Fibroblast of lung (primary cell): ENCODE data around the gene LARGE2. TPM values are rescaled to one million over a fixed set of nuclear protein-coding genes. Genes with fewer than 3 reads are reported as not detected.
A peak's percentile ranks its signal among the peaks of the same experiment; 100 is the strongest.

ENCODE experiments used
- DNase-seq, 2 donors: peaks; one replicate each; pipeline versions ENCODE4 v3.0.0 to v3.0.0-alpha.2; 2010; ENCODE audit warnings: low read depth in 2 of 2
- H2AFZ ChIP-seq: 2 replicates; pipeline ENCODE4 v1.5.1; 2012; ENCODE audit warnings: low read length, control low read depth, inconsistent platforms
- H3K27ac ChIP-seq: 2 replicates; pipeline ENCODE4 v1.5.1; 2011; ENCODE audit warnings: low read length, control low read depth; ENCODE audit not compliant: insufficient read depth
- H3K27me3 ChIP-seq: 2 replicates; pipeline ENCODE4 v1.5.1; 2011; ENCODE audit warnings: mild to moderate bottlenecking, low read length; ENCODE audit not compliant: control insufficient read depth, insufficient read depth
- H3K36me3 ChIP-seq: 2 replicates; pipeline ENCODE4 v1.5.1; 2011; ENCODE audit warnings: low read length; ENCODE audit not compliant: control insufficient read depth, insufficient read depth
- H3K4me1 ChIP-seq: 2 replicates; pipeline ENCODE4 v1.5.1; 2011; ENCODE audit warnings: low read length; ENCODE audit not compliant: control insufficient read depth, insufficient read depth; ENCODE audit errors: extremely low read depth
- H3K4me2 ChIP-seq: 2 replicates; pipeline ENCODE4 v1.5.1; 2011; ENCODE audit warnings: low read length, control low read depth; ENCODE audit not compliant: insufficient read depth; ENCODE audit errors: extremely low read depth
- H3K4me3 ChIP-seq, 4 experiments: fragments of 200-600 bp in 1 of 4; sonication (generic) in 1 of 4; replicated peaks in 1 of 4; 2 replicates each; pipeline ENCODE4 v1.5.1; 2011 to 2016; ENCODE audit warnings: low read length in 4 of 4, low read depth in 3 of 4, mild to moderate bottlenecking in 3 of 4, control low read depth in 2 of 4, inconsistent platforms in 1 of 4, mixed read lengths in 1 of 4; ENCODE audit not compliant: insufficient read depth in 1 of 4; ENCODE audit errors: control extremely low read depth in 1 of 4
- H3K79me2 ChIP-seq: 2 replicates; pipeline ENCODE4 v1.5.1; 2012; ENCODE audit warnings: mild to moderate bottlenecking, low read length, inconsistent platforms; ENCODE audit not compliant: control insufficient read depth, insufficient read depth
- H3K9ac ChIP-seq: 2 replicates; pipeline ENCODE4 v1.5.1; 2011; ENCODE audit warnings: mild to moderate bottlenecking, low read length, control low read depth; ENCODE audit not compliant: insufficient read depth
- H3K9me3 ChIP-seq: 2 replicates; pipeline ENCODE4 v1.5.1; 2012; ENCODE audit warnings: low read depth, low read length; ENCODE audit not compliant: control insufficient read depth, insufficient read depth
- H4K20me1 ChIP-seq: 2 replicates; pipeline ENCODE4 v1.5.1; 2011; ENCODE audit warnings: low read length; ENCODE audit not compliant: control insufficient read depth, insufficient read depth; ENCODE audit errors: extremely low read depth
- EZH2 ChIP-seq: IDR thresholded peaks from 2 replicates; pipeline ENCODE4 v1.5.1; 2012; ENCODE audit warnings: low read length, control low read depth, mild to moderate bottlenecking; ENCODE audit errors: missing control alignments
- polyA plus RNA-seq, 2 donors: library from polyadenylated mRNA; depleted of rRNA in 1 of 2; stranded (reverse) in 1 of 2; unstranded in 1 of 2; fragments of >200 nt; gene quantifications; 2 replicates each; pipeline ENCODE4 v1.2.1, GENCODE V29; 2011 to 2012; ENCODE audit warnings: missing spikeins in 1 of 2
- total RNA-seq: library from RNA; depleted of rRNA; stranded (reverse); fragments of >200 nt; gene quantifications from 2 replicates; pipeline ENCODE4 v1.2.1, GENCODE V29; 2014
- TF ChIP-seq, protein P1 (sequence below), 2 donors: IDR thresholded peaks in 1 of 2; conservative IDR thresholded peaks in 1 of 2; 1 replicate in 1 of 2; 2 replicates in 1 of 2; pipeline ENCODE4 v1.5.1; 2011 to 2012; ENCODE audit warnings: low read length in 2 of 2, control low read depth in 1 of 2, inconsistent platforms in 1 of 2, low read depth in 1 of 2, mild to moderate bottlenecking in 1 of 2

LARGE2 gene
- total and polyA plus RNA-seq, 2 donors (not counting 1 experiment from before 2014, with no cell fraction given): not detected

DNA sequence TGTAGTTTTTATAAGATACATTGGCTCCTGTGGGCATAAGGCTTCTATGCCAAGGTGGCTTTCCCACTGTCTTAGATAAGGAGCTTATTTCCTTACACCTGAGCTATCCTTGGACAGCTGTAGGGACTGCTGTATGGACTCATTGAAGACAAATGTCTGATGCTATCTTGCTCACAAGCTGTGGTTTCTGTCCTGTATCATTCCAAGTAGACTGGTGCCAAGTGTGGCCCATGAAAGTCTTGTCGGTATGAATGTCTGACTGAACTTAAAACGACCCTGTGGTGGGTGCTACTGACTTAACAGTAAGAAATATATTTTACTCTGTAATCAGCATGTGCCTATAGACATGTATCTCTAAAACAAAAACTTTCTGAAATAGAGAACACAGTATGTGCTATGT lies 45.0 kb downstream of the LARGE2 start:
- no peaks in the 10 kb centered on the region for H3K27me3 ChIP-seq
- no peaks in the 10 kb centered on the region for H4K20me1 ChIP-seq
- H3K4me2 ChIP-seq: no peak overlapping the region
- no peak overlapping the region for H3K27ac ChIP-seq
- peaks cover 5% of the 10 kb centered on the region for H3K36me3 ChIP-seq
- no peak for TF ChIP-seq EZH2
- TF ChIP-seq, protein P1, sequence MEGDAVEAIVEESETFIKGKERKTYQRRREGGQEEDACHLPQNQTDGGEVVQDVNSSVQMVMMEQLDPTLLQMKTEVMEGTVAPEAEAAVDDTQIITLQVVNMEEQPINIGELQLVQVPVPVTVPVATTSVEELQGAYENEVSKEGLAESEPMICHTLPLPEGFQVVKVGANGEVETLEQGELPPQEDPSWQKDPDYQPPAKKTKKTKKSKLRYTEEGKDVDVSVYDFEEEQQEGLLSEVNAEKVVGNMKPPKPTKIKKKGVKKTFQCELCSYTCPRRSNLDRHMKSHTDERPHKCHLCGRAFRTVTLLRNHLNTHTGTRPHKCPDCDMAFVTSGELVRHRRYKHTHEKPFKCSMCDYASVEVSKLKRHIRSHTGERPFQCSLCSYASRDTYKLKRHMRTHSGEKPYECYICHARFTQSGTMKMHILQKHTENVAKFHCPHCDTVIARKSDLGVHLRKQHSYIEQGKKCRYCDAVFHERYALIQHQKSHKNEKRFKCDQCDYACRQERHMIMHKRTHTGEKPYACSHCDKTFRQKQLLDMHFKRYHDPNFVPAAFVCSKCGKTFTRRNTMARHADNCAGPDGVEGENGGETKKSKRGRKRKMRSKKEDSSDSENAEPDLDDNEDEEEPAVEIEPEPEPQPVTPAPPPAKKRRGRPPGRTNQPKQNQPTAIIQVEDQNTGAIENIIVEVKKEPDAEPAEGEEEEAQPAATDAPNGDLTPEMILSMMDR (conservative IDR thresholded peaks at IDR 0.05 in 1 of 2, IDR thresholded peaks at IDR 0.05 in 1 of 2; ENCODE audit: low read depth in 1 of 2, low read length in 2 of 2): no peak
- peak in 1 of 2 donors; percentile 68 for DNase-seq
- H3K9ac ChIP-seq: no peak overlapping the region
- no peak overlapping the region for H3K4me3 ChIP-seq
- H3K9me3 ChIP-seq: no peaks in the 10 kb centered on the region
- no peaks in the 10 kb centered on the region for H3K79me2 ChIP-seq
- no peaks in the 10 kb centered on the region for H3K4me1 ChIP-seq
- no peak overlapping the region for H2AFZ ChIP-seq

DNA sequence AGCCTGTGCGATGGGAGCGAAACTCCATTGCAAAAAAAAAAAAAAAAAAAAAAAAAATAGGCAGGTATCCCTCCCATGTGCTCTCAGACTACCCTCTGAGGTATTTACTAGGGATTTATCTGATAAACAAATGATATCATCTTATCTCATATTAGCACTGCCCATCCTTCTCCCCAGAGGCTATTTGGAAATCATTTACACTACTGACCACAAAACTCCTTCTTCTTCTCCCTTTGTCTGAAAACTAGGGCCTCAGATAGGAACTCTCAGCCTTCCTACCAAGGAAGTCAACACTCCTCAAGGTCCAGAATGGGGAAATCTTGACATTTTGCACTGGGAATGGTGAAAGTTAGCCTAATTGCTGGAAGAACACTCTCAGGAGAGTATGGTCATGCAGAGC lies 46.4 kb downstream of the LARGE2 start:
- peaks cover 5% of the 10 kb centered on the region for H3K36me3 ChIP-seq
- H2AFZ ChIP-seq: no peak overlapping the region
- TF ChIP-seq EZH2: no peak
- TF ChIP-seq, protein P1 (conservative IDR thresholded peaks at IDR 0.05 in 1 of 2, IDR thresholded peaks at IDR 0.05 in 1 of 2; ENCODE audit: low read depth in 1 of 2, low read length in 2 of 2): no peak
- no peaks in the 10 kb centered on the region for H3K4me1 ChIP-seq
- DNase-seq: no peak
- no peak overlapping the region for H3K27ac ChIP-seq
- H3K9me3 ChIP-seq: no peaks in the 10 kb centered on the region
- H3K27me3 ChIP-seq: no peaks in the 10 kb centered on the region
- H4K20me1 ChIP-seq: no peaks in the 10 kb centered on the region
- H3K4me2 ChIP-seq: no peak overlapping the region
- H3K9ac ChIP-seq: no peak overlapping the region
- no peak overlapping the region for H3K4me3 ChIP-seq
- no peaks in the 10 kb centered on the region for H3K79me2 ChIP-seq

- Histone ChIP-seq H3K36me3 (peaks cover 5% of the 10 kb centered on the region), H3K79me2 (no peaks in the 10 kb centered on the region), H3K27ac (no peak overlapping the region), H3K4me1 (peaks cover 3% of the 10 kb centered on the region), H4K20me1 (no peaks in the 10 kb centered on the region), H3K4me3 (no peak overlapping the region), H3K9me3 (no peaks in the 10 kb centered on the region), H3K9ac (no peak overlapping the region), H2AFZ (no peak overlapping the region), H3K4me2 (no peak overlapping the region), H3K27me3 (no peaks in the 10 kb centered on the region)
- TF ChIP-seq EZH2: no peak
- TF ChIP-seq, protein P1 (conservative IDR thresholded peaks at IDR 0.05 in 1 of 2, IDR thresholded peaks at IDR 0.05 in 1 of 2; ENCODE audit: low read depth in 1 of 2, low read length in 2 of 2): no peak
- no peak for DNase-seq
Observed at GRCh38 chr11:45973601-45974000, 51.1 kb downstream of the LARGE2 start.
